Common myeloid progenitor, CD34-positive (primary cell): Measurements from ENCODE around the gene TPGS1.

Experiments used
- CTCF ChIA-PET: fragments of 350-600 bp; sonication (Branson Sonifier 250); formaldehyde crosslinking; loops from one replicate; lab custom pipeline; 2021; ENCODE audit warnings: antibody characterized with exemption; lab: Charles Lee
- POLR2A ChIA-PET: fragments of 350-600 bp; sonication (Branson Sonifier 250); formaldehyde crosslinking; loops from one replicate; lab custom pipeline; 2021; ENCODE audit warnings: antibody characterized with exemption; lab: Charles Lee
- DNase-seq, 3 donors: peaks; one replicate each; pipeline versions ENCODE4 v3.0.0 to v3.0.0-alpha.2; 2013
- H3K27ac ChIP-seq, 2 experiments: 1 replicate in 1 of 2; 2 replicates in 1 of 2; pipeline ENCODE4 v1.7.0; 2013; ENCODE audit warnings: inconsistent platforms in 2 of 2, low read length in 2 of 2, mild to moderate bottlenecking in 2 of 2, low read depth in 1 of 2, moderate library complexity in 1 of 2; ENCODE audit not compliant: severe bottlenecking in 2 of 2, insufficient read depth in 1 of 2, poor library complexity in 1 of 2
- H3K27me3 ChIP-seq, 5 experiments: replicated peaks in 2 of 5; 1 replicate in 3 of 5; 2 replicates in 2 of 5; pipeline versions ENCODE4 v1.6.1 to v1.7.0; 2013; ENCODE audit warnings: low read length in 4 of 5, mild to moderate bottlenecking in 2 of 5, moderate library complexity in 2 of 5, inconsistent platforms in 1 of 5; ENCODE audit not compliant: insufficient read depth in 5 of 5, control insufficient read depth in 4 of 5
- H3K36me3 ChIP-seq, 4 experiments: 1 replicate in 2 of 4; 2 replicates in 2 of 4; pipeline versions ENCODE4 v1.6.1 to v1.7.0; 2013; ENCODE audit warnings: low read length in 3 of 4, control low read depth in 1 of 4, mild to moderate bottlenecking in 1 of 4; ENCODE audit not compliant: control insufficient read depth in 4 of 4, insufficient read depth in 4 of 4
- H3K4me1 ChIP-seq, 4 experiments: 1 replicate in 3 of 4; 2 replicates in 1 of 4; pipeline versions ENCODE4 v1.6.1 to v1.7.1; 2013; ENCODE audit warnings: low read length in 3 of 4, mild to moderate bottlenecking in 3 of 4, control low read depth in 1 of 4, inconsistent platforms in 1 of 4, moderate library complexity in 1 of 4; ENCODE audit not compliant: control insufficient read depth in 4 of 4, insufficient read depth in 4 of 4; ENCODE audit errors: control extremely low read depth in 1 of 4
- H3K4me3 ChIP-seq, 7 experiments: 1 replicate in 4 of 7; 2 replicates in 3 of 7; pipeline versions ENCODE4 v1.5.1 to v1.7.0; 2013; ENCODE audit warnings: mild to moderate bottlenecking in 7 of 7, low read length in 6 of 7, moderate library complexity in 6 of 7, inconsistent platforms in 2 of 7, low read depth in 2 of 7, control low read depth in 1 of 7; ENCODE audit not compliant: insufficient read depth in 4 of 7, control insufficient read depth in 1 of 7; ENCODE audit errors: extremely low read depth in 1 of 7
- H3K9me3 ChIP-seq, 5 experiments: 1 replicate in 4 of 5; 2 replicates in 1 of 5; pipeline versions ENCODE4 v1.6.1 to v1.7.1; 2013; ENCODE audit warnings: low read length in 4 of 5, mild to moderate bottlenecking in 2 of 5, inconsistent platforms in 1 of 5, low read depth in 1 of 5, moderate library complexity in 1 of 5; ENCODE audit not compliant: control insufficient read depth in 4 of 5, insufficient read depth in 2 of 5; ENCODE audit errors: control extremely low read depth in 1 of 5
- WGBS: methylation state at CpG from one replicate; pipeline ENCODE4 v1.1.5; 2013; ENCODE audit not compliant: insufficient coverage; 5-methylcytosine and 5-hydroxymethylcytosine counted together

Gene TPGS1

GRCh38 chr19:469833-470232 is 37.5 kb upstream of the TPGS1 start:
- ChIA-PET CTCF (no interaction called here), POLR2A (no interaction called here)
- H3K27ac ChIP-seq: no peak overlapping the region
- no peaks in the 10 kb centered on the region for H3K36me3 ChIP-seq
- no peak for DNase-seq
- no peak overlapping the region for H3K4me3 ChIP-seq
- peaks cover 0 to 15% (median 2%) of the 10 kb centered on the region in 5 experiments for H3K27me3 ChIP-seq
- no peaks in the 10 kb centered on the region for H3K4me1 ChIP-seq
- 78% methylated on average over 5 of the region's 7 CpGs for WGBS
- H3K9me3 ChIP-seq: no peaks in the 10 kb centered on the region

GRCh38 chr19:470701-471100 is 36.6 kb upstream of the TPGS1 start:
- H3K36me3 ChIP-seq: no peaks in the 10 kb centered on the region
- H3K27me3 ChIP-seq: peaks cover 0 to 23% (median 2%) of the 10 kb centered on the region in 5 experiments
- POLR2A ChIA-PET: no interaction called here
- CTCF ChIA-PET: no interaction called here
- no peak overlapping the region for H3K4me3 ChIP-seq
- H3K27ac ChIP-seq: no peak overlapping the region
- no peak for DNase-seq
- 85% methylated on average over 18 of the region's 20 CpGs for WGBS
- no peaks in the 10 kb centered on the region for H3K9me3 ChIP-seq
- no peaks in the 10 kb centered on the region for H3K4me1 ChIP-seq

GRCh38 chr19:472005-472858 is 35.1 kb upstream of the TPGS1 start:
- H3K4me3 ChIP-seq: no peak overlapping the region
- H3K27ac ChIP-seq: no peak overlapping the region
- POLR2A ChIA-PET: no interaction called here
- DNase-seq: no peak
- no peaks in the 10 kb centered on the region for H3K36me3 ChIP-seq
- H3K4me1 ChIP-seq: no peaks in the 10 kb centered on the region
- WGBS: 84% methylated on average over 13 of the region's 23 CpGs
- no peaks in the 10 kb centered on the region for H3K9me3 ChIP-seq
- CTCF ChIA-PET: no interaction called here
- peaks cover 0 to 23% (median 2%) of the 10 kb centered on the region in 5 experiments for H3K27me3 ChIP-seq

- 62% methylated on average over 56 of the region's 57 CpGs for WGBS
- POLR2A ChIA-PET: interaction anchor here (0.7 kb wide), 1 partner anchor 929 kb away, joined by 3 read pairs; no protein-coding TSS in a partner anchor
- H3K27me3 ChIP-seq: peaks cover 0 to 31% (median 2%) of the 10 kb centered on the region in 5 experiments
- no peaks in the 10 kb centered on the region for H3K36me3 ChIP-seq
- H3K27ac ChIP-seq: no peak overlapping the region
- no peak overlapping the region for H3K4me3 ChIP-seq
- CTCF ChIA-PET: no interaction called here
- peak in 1 of 3 donors; percentile 26 for DNase-seq
- H3K9me3 ChIP-seq: no peaks in the 10 kb centered on the region
- no peaks in the 10 kb centered on the region for H3K4me1 ChIP-seq
Observed at GRCh38 chr19:474126-475078, 32.9 kb upstream of the TPGS1 start.

- H3K4me1 ChIP-seq: peaks cover 0 to 4% (median 0%) of the 10 kb centered on the region in 4 experiments
- peaks cover 0 to 2% (median 0%) of the 10 kb centered on the region in 5 experiments for H3K9me3 ChIP-seq
- no peaks in the 10 kb centered on the region for H3K36me3 ChIP-seq
- no peak overlapping the region for H3K27ac ChIP-seq
- no peak overlapping the region for H3K4me3 ChIP-seq
- H3K27me3 ChIP-seq: peaks cover 0 to 31% (median 2%) of the 10 kb centered on the region in 5 experiments
- CTCF ChIA-PET: no interaction called here
- WGBS: 91% methylated on average over 13 of the region's 13 CpGs
- DNase-seq: no peak
- POLR2A ChIA-PET: no interaction called here
Observed at GRCh38 chr19:475360-475759, 31.9 kb upstream of the TPGS1 start.

- 78% methylated on average over 26 of the region's 26 CpGs for WGBS
- no peaks in the 10 kb centered on the region for H3K36me3 ChIP-seq
- POLR2A ChIA-PET: interaction anchor here (1.1 kb wide), 1 partner anchor 10 kb away, joined by 3 read pairs; no protein-coding TSS in a partner anchor
- no peak overlapping the region for H3K4me3 ChIP-seq
- H3K9me3 ChIP-seq: peaks cover 0 to 8% (median 0%) of the 10 kb centered on the region in 5 experiments
- peaks cover 0 to 4% (median 0%) of the 10 kb centered on the region in 4 experiments for H3K4me1 ChIP-seq
- H3K27ac ChIP-seq: no peak overlapping the region
- CTCF ChIA-PET: no interaction called here
- DNase-seq: no peak
- peaks cover 0 to 33% (median 2%) of the 10 kb centered on the region in 5 experiments for H3K27me3 ChIP-seq
Observed at GRCh38 chr19:478236-478903, 28.9 kb upstream of the TPGS1 start.
